ENCODE measurements around the gene NCKAP5.

The NCKAP5 gene

DNA sequence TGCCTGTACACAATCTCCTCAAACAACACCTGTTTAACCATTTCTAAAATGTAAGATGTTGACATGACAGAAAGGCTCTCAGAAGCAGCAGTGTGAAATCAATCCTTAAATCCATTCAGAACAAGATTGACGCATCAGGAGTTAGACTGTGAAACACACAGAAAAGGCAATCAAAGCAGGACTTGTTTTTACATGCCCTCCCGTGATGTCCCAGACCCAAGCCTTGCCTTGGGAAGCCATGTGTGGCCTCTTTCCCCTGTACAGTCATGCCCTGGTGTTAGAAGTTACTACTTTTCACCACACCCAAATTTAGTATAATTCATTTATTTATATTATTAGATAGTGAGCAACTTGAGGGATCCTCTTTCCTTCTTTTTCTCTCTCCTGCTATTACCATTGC lies 115.7 kb downstream of the NCKAP5 start:
- H3K4me3 ChIP-seq (ENCODE audit: low read depth, low read length), result no peak overlapping the region
- TF ChIP-seq, protein P1, sequence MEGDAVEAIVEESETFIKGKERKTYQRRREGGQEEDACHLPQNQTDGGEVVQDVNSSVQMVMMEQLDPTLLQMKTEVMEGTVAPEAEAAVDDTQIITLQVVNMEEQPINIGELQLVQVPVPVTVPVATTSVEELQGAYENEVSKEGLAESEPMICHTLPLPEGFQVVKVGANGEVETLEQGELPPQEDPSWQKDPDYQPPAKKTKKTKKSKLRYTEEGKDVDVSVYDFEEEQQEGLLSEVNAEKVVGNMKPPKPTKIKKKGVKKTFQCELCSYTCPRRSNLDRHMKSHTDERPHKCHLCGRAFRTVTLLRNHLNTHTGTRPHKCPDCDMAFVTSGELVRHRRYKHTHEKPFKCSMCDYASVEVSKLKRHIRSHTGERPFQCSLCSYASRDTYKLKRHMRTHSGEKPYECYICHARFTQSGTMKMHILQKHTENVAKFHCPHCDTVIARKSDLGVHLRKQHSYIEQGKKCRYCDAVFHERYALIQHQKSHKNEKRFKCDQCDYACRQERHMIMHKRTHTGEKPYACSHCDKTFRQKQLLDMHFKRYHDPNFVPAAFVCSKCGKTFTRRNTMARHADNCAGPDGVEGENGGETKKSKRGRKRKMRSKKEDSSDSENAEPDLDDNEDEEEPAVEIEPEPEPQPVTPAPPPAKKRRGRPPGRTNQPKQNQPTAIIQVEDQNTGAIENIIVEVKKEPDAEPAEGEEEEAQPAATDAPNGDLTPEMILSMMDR (IDR thresholded peaks at IDR 0.05; ENCODE audit: low read depth, low read length), result no peak

DNA sequence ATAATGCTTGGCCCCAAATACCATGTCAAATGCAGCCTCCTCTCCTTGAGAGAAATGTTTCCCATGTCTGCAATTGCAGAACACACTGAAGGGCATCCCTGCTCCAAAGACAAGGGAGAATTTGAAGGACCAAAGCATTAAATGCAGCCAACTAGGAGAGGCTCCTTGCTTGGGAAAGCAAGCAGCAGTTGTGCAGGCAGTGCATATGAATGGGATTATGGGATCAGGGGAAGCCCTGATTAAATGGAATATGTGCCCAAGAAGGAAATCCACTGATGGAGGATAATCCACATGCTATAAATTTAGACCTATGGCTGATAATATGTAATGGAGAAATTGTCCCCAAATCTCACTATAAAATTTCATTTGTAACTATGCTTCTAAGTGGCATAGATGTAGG lies 116.1 kb downstream of the NCKAP5 start:
- TF ChIP-seq, protein P1 (IDR thresholded peaks at IDR 0.05; ENCODE audit: low read depth, low read length), result no peak
- H3K4me3 ChIP-seq (ENCODE audit: low read depth, low read length), result no peak overlapping the region

DNA sequence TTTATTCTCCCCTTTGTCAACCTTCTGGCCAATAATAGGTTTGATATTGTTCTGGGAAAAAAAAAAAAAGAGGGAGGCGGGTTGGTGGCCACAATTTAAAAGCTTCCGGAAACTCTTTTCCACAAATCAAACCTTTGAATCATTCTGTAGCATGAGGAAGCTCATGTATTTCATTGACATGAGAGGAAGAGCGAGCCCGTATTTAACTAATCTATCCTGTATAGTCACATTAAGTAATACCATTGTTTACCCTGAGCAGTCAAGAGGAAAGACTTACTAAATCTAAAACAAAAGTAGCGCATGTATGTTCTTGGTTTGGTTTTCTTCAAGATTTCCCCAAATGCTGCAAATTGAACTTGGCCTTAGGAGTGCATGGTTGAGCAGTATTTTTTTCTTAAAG lies 120.1 kb downstream of the NCKAP5 start:
- H3K4me3 ChIP-seq (ENCODE audit: low read depth, low read length), result no peak overlapping the region
- TF ChIP-seq, protein P1 (IDR thresholded peaks at IDR 0.05; ENCODE audit: low read depth, low read length), result no peak

DNA sequence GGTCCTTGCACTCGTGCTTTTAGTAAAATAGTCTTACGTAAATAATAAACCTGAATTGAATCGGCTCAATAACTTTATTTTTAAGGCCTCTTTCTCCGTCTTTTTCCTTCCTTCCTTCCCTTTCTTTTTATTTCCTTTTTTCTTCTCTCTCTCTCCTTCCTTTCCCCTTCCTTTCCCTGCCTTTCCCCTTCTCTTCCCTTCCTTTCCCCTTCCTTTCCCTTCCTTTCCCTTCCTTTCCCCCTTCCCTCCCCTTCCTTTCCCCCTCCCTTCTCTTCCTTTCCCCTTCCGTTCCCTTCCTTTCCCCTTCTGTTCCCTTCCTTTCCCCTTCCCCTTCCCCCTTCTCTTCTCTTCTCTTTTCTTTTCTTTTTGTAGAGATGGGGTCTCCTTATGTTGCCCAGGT lies 121.0 kb downstream of the NCKAP5 start:
- TF ChIP-seq, protein P1 (IDR thresholded peaks at IDR 0.05; ENCODE audit: low read depth, low read length), result no peak
- no peak overlapping the region for H3K4me3 ChIP-seq (ENCODE audit: low read depth, low read length)

DNA sequence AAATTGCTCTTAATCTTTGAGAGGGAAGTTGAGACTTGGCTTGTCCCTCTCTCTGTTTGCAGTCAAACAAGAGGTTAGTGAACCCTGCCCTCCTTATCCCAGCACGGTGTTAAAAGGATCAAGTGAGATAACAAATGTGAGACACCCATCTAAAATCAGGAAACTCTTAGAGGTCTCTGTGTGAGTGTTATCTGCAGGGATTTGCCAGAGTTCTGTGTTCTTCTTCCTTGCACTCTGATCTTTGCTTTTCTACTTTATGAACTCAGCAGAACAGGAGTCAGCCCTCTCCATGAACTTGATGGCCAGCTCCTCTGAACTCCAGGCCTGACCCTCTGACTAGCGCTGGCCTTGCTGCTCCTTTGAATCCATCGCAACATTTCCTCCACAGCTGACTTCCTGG lies 123.8 kb downstream of the NCKAP5 start:
- TF ChIP-seq, protein P1 (IDR thresholded peaks at IDR 0.05; ENCODE audit: low read depth, low read length), result no peak
- no peak overlapping the region for H3K4me3 ChIP-seq (ENCODE audit: low read depth, low read length)

DNA sequence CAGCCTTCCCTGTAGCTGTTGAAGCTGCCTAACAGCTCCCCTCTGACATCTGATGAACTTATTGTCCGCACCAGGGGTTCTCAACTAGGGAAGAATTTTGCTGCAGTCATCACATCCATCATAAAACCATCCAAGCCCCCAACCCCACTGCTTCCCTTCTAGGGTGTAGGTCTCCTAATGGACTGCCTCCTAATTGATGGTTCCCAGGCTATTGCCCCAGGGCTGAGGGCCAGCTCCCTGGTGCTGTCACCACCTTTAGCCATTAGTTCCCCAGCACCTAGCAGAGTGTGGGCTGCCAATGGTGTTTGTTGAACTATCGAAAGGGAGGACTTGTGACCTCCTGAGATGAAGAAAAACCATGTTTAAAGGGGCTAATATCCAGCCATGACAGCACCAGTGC lies 125.9 kb downstream of the NCKAP5 start:
- TF ChIP-seq, protein P1 (IDR thresholded peaks at IDR 0.05; ENCODE audit: low read depth, low read length), result no peak
- no peak overlapping the region for H3K4me3 ChIP-seq (ENCODE audit: low read depth, low read length)

DNA sequence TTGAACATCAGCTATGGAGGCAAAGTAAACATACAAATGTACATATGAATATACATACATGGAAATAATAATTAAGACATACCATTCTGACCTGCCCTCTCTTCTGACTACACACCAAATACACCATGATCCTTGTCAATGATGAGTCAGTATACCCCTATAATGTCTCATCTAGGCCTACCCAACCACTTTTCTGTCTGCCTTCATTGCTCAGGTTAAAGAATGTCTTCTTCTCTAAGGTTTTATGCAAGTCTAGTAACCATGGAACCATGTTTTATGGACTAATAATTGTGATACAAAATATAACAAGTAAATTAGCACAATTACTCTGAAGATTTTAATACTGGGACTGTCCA lies 128.7 kb downstream of the NCKAP5 start:
- TF ChIP-seq, protein P1 (IDR thresholded peaks at IDR 0.05; ENCODE audit: low read depth, low read length), result no peak
- no peak overlapping the region for H3K4me3 ChIP-seq (ENCODE audit: low read depth, low read length)
